Fibroblast of lung (primary cell): Measurements from ENCODE around the gene HMGCS1. TPM values are rescaled to one million over a fixed set of nuclear protein-coding genes. Genes with fewer than 3 reads are reported as not detected.

Source experiments
- DNase-seq, 2 donors: peaks; one replicate each; pipeline versions ENCODE4 v3.0.0 to v3.0.0-alpha.2; 2010; ENCODE audit warnings: low read depth in 2 of 2
- H2AFZ ChIP-seq: 2 replicates; pipeline ENCODE4 v1.5.1; 2012; ENCODE audit warnings: low read length, control low read depth, inconsistent platforms
- H3K27ac ChIP-seq: 2 replicates; pipeline ENCODE4 v1.5.1; 2011; ENCODE audit warnings: low read length, control low read depth; ENCODE audit not compliant: insufficient read depth
- H3K27me3 ChIP-seq: 2 replicates; pipeline ENCODE4 v1.5.1; 2011; ENCODE audit warnings: mild to moderate bottlenecking, low read length; ENCODE audit not compliant: control insufficient read depth, insufficient read depth
- H3K36me3 ChIP-seq: 2 replicates; pipeline ENCODE4 v1.5.1; 2011; ENCODE audit warnings: low read length; ENCODE audit not compliant: control insufficient read depth, insufficient read depth
- H3K4me1 ChIP-seq: 2 replicates; pipeline ENCODE4 v1.5.1; 2011; ENCODE audit warnings: low read length; ENCODE audit not compliant: control insufficient read depth, insufficient read depth; ENCODE audit errors: extremely low read depth
- H3K4me2 ChIP-seq: 2 replicates; pipeline ENCODE4 v1.5.1; 2011; ENCODE audit warnings: low read length, control low read depth; ENCODE audit not compliant: insufficient read depth; ENCODE audit errors: extremely low read depth
- H3K4me3 ChIP-seq, 4 experiments: fragments of 200-600 bp in 1 of 4; sonication (generic) in 1 of 4; replicated peaks in 1 of 4; 2 replicates each; pipeline ENCODE4 v1.5.1; 2011 to 2016; ENCODE audit warnings: low read length in 4 of 4, low read depth in 3 of 4, mild to moderate bottlenecking in 3 of 4, control low read depth in 2 of 4, inconsistent platforms in 1 of 4, mixed read lengths in 1 of 4; ENCODE audit not compliant: insufficient read depth in 1 of 4; ENCODE audit errors: control extremely low read depth in 1 of 4
- H3K79me2 ChIP-seq: 2 replicates; pipeline ENCODE4 v1.5.1; 2012; ENCODE audit warnings: mild to moderate bottlenecking, low read length, inconsistent platforms; ENCODE audit not compliant: control insufficient read depth, insufficient read depth
- H3K9ac ChIP-seq: 2 replicates; pipeline ENCODE4 v1.5.1; 2011; ENCODE audit warnings: mild to moderate bottlenecking, low read length, control low read depth; ENCODE audit not compliant: insufficient read depth
- H3K9me3 ChIP-seq: 2 replicates; pipeline ENCODE4 v1.5.1; 2012; ENCODE audit warnings: low read depth, low read length; ENCODE audit not compliant: control insufficient read depth, insufficient read depth
- H4K20me1 ChIP-seq: 2 replicates; pipeline ENCODE4 v1.5.1; 2011; ENCODE audit warnings: low read length; ENCODE audit not compliant: control insufficient read depth, insufficient read depth; ENCODE audit errors: extremely low read depth
- CTCF ChIP-seq, 2 donors: IDR thresholded peaks in 1 of 2; conservative IDR thresholded peaks in 1 of 2; 1 replicate in 1 of 2; 2 replicates in 1 of 2; pipeline ENCODE4 v1.5.1; 2011 to 2012; ENCODE audit warnings: low read length in 2 of 2, control low read depth in 1 of 2, inconsistent platforms in 1 of 2, low read depth in 1 of 2, mild to moderate bottlenecking in 1 of 2
- EZH2 ChIP-seq: IDR thresholded peaks from 2 replicates; pipeline ENCODE4 v1.5.1; 2012; ENCODE audit warnings: low read length, control low read depth, mild to moderate bottlenecking; ENCODE audit errors: missing control alignments
- polyA plus RNA-seq, 2 donors: library from polyadenylated mRNA; depleted of rRNA in 1 of 2; stranded (reverse) in 1 of 2; unstranded in 1 of 2; fragments of >200 nt; gene quantifications; 2 replicates each; pipeline ENCODE4 v1.2.1, GENCODE V29; 2011 to 2012; ENCODE audit warnings: missing spikeins in 1 of 2
- total RNA-seq: library from RNA; depleted of rRNA; stranded (reverse); fragments of >200 nt; gene quantifications from 2 replicates; pipeline ENCODE4 v1.2.1, GENCODE V29; 2014

Gene HMGCS1
- total and polyA plus RNA-seq, 2 donors (not counting 1 experiment from before 2014, with no cell fraction given), result 203 to 253 TPM

DNA sequence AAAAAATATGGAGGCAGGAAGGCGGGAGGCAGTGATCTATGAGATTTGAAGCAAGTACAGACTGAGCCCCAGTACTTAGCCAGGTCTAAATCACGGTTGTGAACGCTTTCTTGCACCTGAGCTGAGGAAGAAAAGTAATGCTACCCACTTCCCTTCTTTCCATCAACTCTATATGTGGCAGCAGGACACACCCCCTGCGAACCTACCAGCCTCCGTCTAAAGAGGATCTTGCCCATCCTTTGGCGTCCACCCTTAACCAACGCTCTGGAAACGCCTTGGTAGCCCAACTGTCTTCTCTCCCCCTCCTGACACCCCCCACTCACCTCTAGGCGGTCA is 545 bp downstream of the HMGCS1 start:
- peak overlapping the region; percentile 93 to 99 (median 96) for H3K4me3 ChIP-seq
- no peaks in the 10 kb centered on the region for H3K9me3 ChIP-seq
- peaks cover 6% of the 10 kb centered on the region for H4K20me1 ChIP-seq
- peak overlapping the region; percentile 66 for H2AFZ ChIP-seq
- H3K9ac ChIP-seq, result peak overlapping the region; percentile 84
- DNase-seq, result no peak
- H3K36me3 ChIP-seq, result no peaks in the 10 kb centered on the region
- peaks cover 2% of the 10 kb centered on the region for H3K4me1 ChIP-seq
- TF ChIP-seq CTCF (conservative IDR thresholded peaks at IDR 0.05 in 1 of 2, IDR thresholded peaks at IDR 0.05 in 1 of 2; ENCODE audit: low read depth in 1 of 2, low read length in 2 of 2) (no peak), EZH2 (no peak)
- peak overlapping the region; percentile 92 for H3K4me2 ChIP-seq
- peaks cover 55% of the 10 kb centered on the region for H3K79me2 ChIP-seq
- H3K27me3 ChIP-seq, result no peaks in the 10 kb centered on the region
- peak overlapping the region; percentile 90 for H3K27ac ChIP-seq

DNA sequence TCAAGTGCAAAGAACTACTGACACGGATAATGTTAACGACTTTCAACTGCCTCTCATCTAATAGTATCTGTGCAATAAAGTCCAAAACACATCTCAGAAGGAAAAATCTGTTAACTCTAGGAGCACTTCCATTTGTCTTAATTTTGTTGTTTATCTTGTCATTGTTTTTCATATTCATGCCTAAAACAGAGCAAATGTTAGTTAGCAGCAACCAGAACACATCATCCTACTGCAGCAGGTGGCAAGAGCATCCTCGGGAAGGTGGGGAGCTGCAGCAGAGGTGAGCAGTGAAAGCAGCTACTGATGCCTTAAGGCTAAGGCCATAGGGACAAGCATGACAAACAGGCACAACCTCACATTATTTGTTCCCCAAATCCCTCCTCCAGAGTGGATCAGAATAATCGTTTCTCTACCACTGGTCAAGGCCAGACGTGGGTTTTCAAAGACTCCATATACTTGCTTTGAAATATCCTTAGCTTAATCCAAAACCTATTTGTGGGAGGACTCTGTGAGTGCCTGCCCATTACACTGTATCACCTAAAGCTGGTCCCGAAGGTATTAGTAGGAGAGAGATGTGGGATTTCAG is 1.0 kb downstream of the HMGCS1 start:
- H3K36me3 ChIP-seq, result no peaks in the 10 kb centered on the region
- no peak overlapping the region for H3K27ac ChIP-seq
- H2AFZ ChIP-seq, result no peak overlapping the region
- TF ChIP-seq CTCF (conservative IDR thresholded peaks at IDR 0.05 in 1 of 2, IDR thresholded peaks at IDR 0.05 in 1 of 2; ENCODE audit: low read depth in 1 of 2, low read length in 2 of 2) (no peak), EZH2 (no peak)
- DNase-seq, result no peak
- H3K79me2 ChIP-seq, result peaks cover 60% of the 10 kb centered on the region
- peaks cover 6% of the 10 kb centered on the region for H4K20me1 ChIP-seq
- peak overlapping the region; percentile 93 to 99 (median 96) for H3K4me3 ChIP-seq
- H3K27me3 ChIP-seq, result no peaks in the 10 kb centered on the region
- peaks cover 2% of the 10 kb centered on the region for H3K4me1 ChIP-seq
- peak overlapping the region; percentile 13 for H3K9ac ChIP-seq
- H3K4me2 ChIP-seq, result peak overlapping the region; percentile 92
- no peaks in the 10 kb centered on the region for H3K9me3 ChIP-seq

- TF ChIP-seq CTCF (conservative IDR thresholded peaks at IDR 0.05 in 1 of 2, IDR thresholded peaks at IDR 0.05 in 1 of 2; ENCODE audit: low read depth in 1 of 2, low read length in 2 of 2) (no peak), EZH2 (no peak)
- H3K9ac ChIP-seq, result no peak overlapping the region
- H3K36me3 ChIP-seq, result no peaks in the 10 kb centered on the region
- peak in 1 of 2 donors; percentile 32 for DNase-seq
- H2AFZ ChIP-seq, result no peak overlapping the region
- H3K4me2 ChIP-seq, result peak overlapping the region; percentile 81
- H3K79me2 ChIP-seq, result peaks cover 71% of the 10 kb centered on the region
- no peak overlapping the region for H3K27ac ChIP-seq
- H3K27me3 ChIP-seq, result no peaks in the 10 kb centered on the region
- no peaks in the 10 kb centered on the region for H3K9me3 ChIP-seq
- peaks cover 2% of the 10 kb centered on the region for H3K4me1 ChIP-seq
- peak overlapping the region in 3 of 4 experiments; percentile 93 to 99 (median 96) for H3K4me3 ChIP-seq
- peaks cover 6% of the 10 kb centered on the region for H4K20me1 ChIP-seq
Observed at GRCh38 chr5:43309637-43310036, 3.6 kb downstream of the HMGCS1 start.
